ENCODE measurements around the gene INSL4.

DNA sequence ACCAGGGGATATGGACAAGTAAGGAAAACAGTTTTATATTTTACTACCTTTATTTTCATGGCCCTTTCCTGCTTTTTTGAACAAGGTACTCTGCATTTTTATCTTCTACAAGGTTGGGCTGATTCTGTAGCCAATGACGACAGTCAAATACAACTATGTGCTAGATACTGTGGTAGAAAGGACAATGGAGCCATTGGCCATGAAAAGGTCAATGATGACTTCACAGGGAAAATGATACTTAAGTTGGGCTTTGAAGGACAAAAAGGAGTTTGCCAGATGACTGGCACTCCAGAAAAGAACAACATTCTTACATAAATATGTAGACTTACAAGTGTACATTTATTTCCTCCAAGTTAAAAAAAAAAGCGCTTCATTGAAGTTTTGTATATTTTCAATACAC is 46.4 kb upstream of the INSL4 start:
- TF ChIP-seq, protein P1, sequence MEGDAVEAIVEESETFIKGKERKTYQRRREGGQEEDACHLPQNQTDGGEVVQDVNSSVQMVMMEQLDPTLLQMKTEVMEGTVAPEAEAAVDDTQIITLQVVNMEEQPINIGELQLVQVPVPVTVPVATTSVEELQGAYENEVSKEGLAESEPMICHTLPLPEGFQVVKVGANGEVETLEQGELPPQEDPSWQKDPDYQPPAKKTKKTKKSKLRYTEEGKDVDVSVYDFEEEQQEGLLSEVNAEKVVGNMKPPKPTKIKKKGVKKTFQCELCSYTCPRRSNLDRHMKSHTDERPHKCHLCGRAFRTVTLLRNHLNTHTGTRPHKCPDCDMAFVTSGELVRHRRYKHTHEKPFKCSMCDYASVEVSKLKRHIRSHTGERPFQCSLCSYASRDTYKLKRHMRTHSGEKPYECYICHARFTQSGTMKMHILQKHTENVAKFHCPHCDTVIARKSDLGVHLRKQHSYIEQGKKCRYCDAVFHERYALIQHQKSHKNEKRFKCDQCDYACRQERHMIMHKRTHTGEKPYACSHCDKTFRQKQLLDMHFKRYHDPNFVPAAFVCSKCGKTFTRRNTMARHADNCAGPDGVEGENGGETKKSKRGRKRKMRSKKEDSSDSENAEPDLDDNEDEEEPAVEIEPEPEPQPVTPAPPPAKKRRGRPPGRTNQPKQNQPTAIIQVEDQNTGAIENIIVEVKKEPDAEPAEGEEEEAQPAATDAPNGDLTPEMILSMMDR (conservative IDR thresholded peaks at IDR 0.05 in 1 of 2, IDR thresholded peaks at IDR 0.05 in 1 of 2; ENCODE audit: extremely low read depth in 1 of 2, insufficient read depth in 1 of 2, low read depth in 1 of 2, low read length in 2 of 2): no peak
- TF ChIP-seq EZH2 (IDR thresholded peaks at IDR 0.05; ENCODE audit: borderline replicate concordance, low read length): no peak

All from mammary epithelial cell (primary cell).